ENCODE data around the gene DYSF. TPM values are rescaled to one million over a fixed set of nuclear protein-coding genes. Genes with fewer than 3 reads are reported as not detected.

DYSF gene
- total RNA-seq, 1 donor from 2014 or later, result 0.13 TPM

GRCh38 chr2:71463342-71463654 is 9.9 kb downstream of the DYSF start:
- no peak overlapping the region for H3K27ac Mint-ChIP-seq
- CTCF ChIA-PET, result no interaction called here
- intact Hi-C loops (cut with micrococcal nuclease), result no loop called here
- H3K36me3 Mint-ChIP-seq (ENCODE audit: low read depth), result no peaks in the 10 kb centered on the region
- DNase-seq, result no peak
- H3K4me1 Mint-ChIP-seq, result peaks cover 9% of the 10 kb centered on the region
- peaks cover 11% of the 10 kb centered on the region for H3K27me3 Mint-ChIP-seq
- POLR2A ChIA-PET, result no interaction called here
- H3K4me3 Mint-ChIP-seq, result no peak overlapping the region
- no peaks in the 10 kb centered on the region for H3K9me3 Mint-ChIP-seq
- no peak for ATAC-seq (ENCODE audit: low read depth)
- no peak for TF ChIP-seq CTCF (IDR thresholded peaks at IDR 0.05)

GRCh38 chr2:71464389-71464788 is 11.0 kb downstream of the DYSF start:
- CTCF ChIA-PET, result no interaction called here
- intact Hi-C loops (cut with micrococcal nuclease), result no loop called here
- DNase-seq, result no peak
- no peaks in the 10 kb centered on the region for H3K9me3 Mint-ChIP-seq
- POLR2A ChIA-PET, result no interaction called here
- no peak overlapping the region for H3K4me3 Mint-ChIP-seq
- ATAC-seq (ENCODE audit: low read depth), result no peak
- H3K27me3 Mint-ChIP-seq, result peaks cover 20% of the 10 kb centered on the region
- H3K4me1 Mint-ChIP-seq, result peaks cover 9% of the 10 kb centered on the region
- no peaks in the 10 kb centered on the region for H3K36me3 Mint-ChIP-seq (ENCODE audit: low read depth)
- TF ChIP-seq CTCF (IDR thresholded peaks at IDR 0.05), result no peak
- no peak overlapping the region for H3K27ac Mint-ChIP-seq

GRCh38 chr2:71465356-71465755 is 12.0 kb downstream of the DYSF start:
- Mint-ChIP-seq H3K4me3 (no peak overlapping the region), H3K36me3 (ENCODE audit: low read depth) (no peaks in the 10 kb centered on the region), H3K27me3 (peaks cover 26% of the 10 kb centered on the region), H3K4me1 (peaks cover 9% of the 10 kb centered on the region), H3K9me3 (no peaks in the 10 kb centered on the region), H3K27ac (no peak overlapping the region)
- no peak for ATAC-seq (ENCODE audit: low read depth)
- ChIA-PET CTCF (no interaction called here), POLR2A (no interaction called here)
- DNase-seq, result no peak
- no peak for TF ChIP-seq CTCF (IDR thresholded peaks at IDR 0.05)
- intact Hi-C loops (cut with micrococcal nuclease), result no loop called here

GRCh38 chr2:71465961-71466300 is 12.6 kb downstream of the DYSF start:
- POLR2A ChIA-PET, result no interaction called here
- peaks cover 9% of the 10 kb centered on the region for H3K4me1 Mint-ChIP-seq
- CTCF ChIA-PET, result no interaction called here

GRCh38 chr2:71466301-71467179 is 13.2 kb downstream of the DYSF start:
- CTCF ChIA-PET, result no interaction called here
- no peak overlapping the region for H3K27ac Mint-ChIP-seq
- H3K27me3 Mint-ChIP-seq, result peaks cover 27% of the 10 kb centered on the region
- H3K9me3 Mint-ChIP-seq, result no peaks in the 10 kb centered on the region
- peaks cover 9% of the 10 kb centered on the region for H3K4me1 Mint-ChIP-seq
- H3K36me3 Mint-ChIP-seq (ENCODE audit: low read depth), result no peaks in the 10 kb centered on the region
- no peak for TF ChIP-seq CTCF (IDR thresholded peaks at IDR 0.05)
- POLR2A ChIA-PET, result no interaction called here
- intact Hi-C loops (cut with micrococcal nuclease), result no loop called here
- DNase-seq (no peak), ATAC-seq (ENCODE audit: low read depth) (peak; percentile 25)
- peak overlapping the region; percentile 79 for H3K4me3 Mint-ChIP-seq

More at GRCh38 chr2:71465961-71466300, 12.6 kb downstream of the DYSF start:
- no peaks in the 10 kb centered on the region for H3K36me3 Mint-ChIP-seq (ENCODE audit: low read depth)
- peaks cover 27% of the 10 kb centered on the region for H3K27me3 Mint-ChIP-seq
- intact Hi-C loops (cut with micrococcal nuclease), result no loop called here
- no peak overlapping the region for H3K27ac Mint-ChIP-seq
- DNase-seq, result no peak
- ATAC-seq (ENCODE audit: low read depth), result no peak
- no peaks in the 10 kb centered on the region for H3K9me3 Mint-ChIP-seq
- no peak for TF ChIP-seq CTCF (IDR thresholded peaks at IDR 0.05)
- H3K4me3 Mint-ChIP-seq, result no peak overlapping the region
